HG03342 (cell line): ENCODE measurements around the gene TEX14.
"Not testable (repeated sequence)": the region's sequence is repeated elsewhere in the genome, so short reads cannot be mapped to it uniquely, and the experiment has no call there.

Experiments used
- ATAC-seq: cut with Tn5 transposase; IDR thresholded peaks from one replicate; pipeline ENCODE4 v1.9.1; 2021; ENCODE audit warnings: mild to moderate bottlenecking, moderate library complexity; ENCODE audit not compliant: unreplicated experiment

Gene TEX14

GRCh38 chr17:58569196-58569595 lies 122.6 kb downstream of the TEX14 start:
- ATAC-seq = no peak

- no peak for ATAC-seq
These were observed 123.6 kb downstream of the TEX14 start for GRCh38 chr17:58568044-58568799.

- ATAC-seq = no peak
These were observed 126.2 kb downstream of the TEX14 start for GRCh38 chr17:58565389-58566311.

DNA sequence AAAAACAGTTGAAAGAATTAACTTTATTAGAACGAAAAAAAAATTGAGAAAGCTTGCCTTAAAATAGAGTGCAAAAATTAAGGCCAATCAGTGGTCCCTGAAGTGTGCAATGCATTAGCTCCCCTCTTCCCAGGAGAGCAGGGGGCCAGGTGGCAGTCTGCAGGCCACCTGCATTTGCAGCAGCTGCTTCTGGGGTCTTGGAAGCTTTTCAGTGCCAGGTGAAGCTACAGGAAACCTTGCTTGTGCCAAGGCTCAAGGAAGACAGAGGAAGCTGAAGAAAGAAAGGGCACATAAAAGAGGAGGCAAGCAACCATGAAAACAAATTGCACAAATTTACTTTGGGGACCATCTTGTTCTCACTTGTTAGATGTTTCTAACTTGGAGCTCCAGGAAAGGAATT lies 126.9 kb downstream of the TEX14 start:
- no peak for ATAC-seq

GRCh38 chr17:58564243-58564642 lies 127.6 kb downstream of the TEX14 start:
- ATAC-seq = no peak

GRCh38 chr17:58560511-58560910 lies 131.3 kb downstream of the TEX14 start:
- ATAC-seq = no peak

- ATAC-seq = no peak
These were observed 133.9 kb downstream of the TEX14 start for GRCh38 chr17:58557981-58558380.

DNA sequence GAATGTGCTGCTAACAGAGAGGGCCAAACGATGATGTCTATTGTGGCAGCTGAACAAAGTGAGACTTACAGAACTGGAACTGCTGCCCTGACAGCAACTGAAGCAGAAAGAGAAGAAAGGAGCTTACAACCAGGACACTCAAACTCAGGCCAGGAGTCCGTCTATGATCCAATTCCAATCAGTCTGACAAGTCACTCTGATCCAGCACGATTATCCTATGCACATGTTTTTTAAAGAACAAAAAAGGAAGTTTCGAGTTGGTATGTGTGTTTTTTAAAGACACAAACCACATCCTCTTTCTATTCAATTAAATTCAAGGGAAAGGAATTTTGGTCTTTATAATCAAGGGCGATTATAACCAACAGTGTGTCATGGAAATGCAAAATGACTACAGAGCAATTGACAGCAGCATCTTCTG lies 135.0 kb downstream of the TEX14 start:
- ATAC-seq = no peak

- not testable (repeated sequence) for ATAC-seq
These were observed 136.7 kb downstream of the TEX14 start for GRCh38 chr17:58555109-58555508.

DNA sequence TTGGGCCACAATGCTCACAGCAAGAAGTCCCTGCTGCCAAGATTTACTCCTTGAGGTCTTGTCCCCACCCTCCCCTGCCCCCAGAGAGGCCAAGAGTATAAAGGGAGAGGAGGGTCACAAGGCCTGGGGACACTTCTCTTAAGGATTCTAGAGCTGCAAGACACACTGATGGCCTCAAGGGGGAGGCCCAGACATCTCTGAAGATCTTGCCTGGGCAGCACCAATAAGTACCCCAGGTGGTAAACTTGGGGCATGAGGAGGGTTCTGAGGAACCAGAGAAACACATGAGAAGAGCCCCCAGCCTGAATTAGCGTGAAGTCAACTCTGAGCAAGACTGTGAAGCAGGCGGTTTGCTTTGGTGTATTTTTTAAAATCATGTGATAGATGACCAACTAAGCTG lies 150.6 kb downstream of the TEX14 start:
- no peak for ATAC-seq

DNA sequence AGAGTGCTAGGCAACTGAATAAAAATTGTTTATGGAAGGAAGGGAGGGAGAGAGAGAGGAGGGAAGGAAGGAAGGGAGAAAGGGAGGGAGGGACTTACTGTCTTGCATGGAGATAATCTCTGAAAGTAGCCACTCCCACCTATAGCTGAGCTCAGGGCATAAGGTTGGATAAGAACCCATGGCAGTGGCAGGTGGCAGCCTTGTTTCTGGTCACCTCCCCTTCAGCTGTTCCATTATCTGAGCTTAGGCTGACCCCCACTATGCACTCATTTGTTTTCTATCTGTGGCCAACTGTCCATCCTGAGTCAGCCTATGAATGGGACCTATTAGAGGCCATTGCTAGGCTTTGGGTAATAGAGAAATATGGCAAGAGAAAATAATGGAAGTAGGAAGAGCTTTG lies 152.1 kb downstream of the TEX14 start:
- ATAC-seq = no peak

GRCh38 chr17:58538811-58539409 lies 152.9 kb downstream of the TEX14 start:
- no peak for ATAC-seq

- no peak for ATAC-seq
These were observed 154.6 kb downstream of the TEX14 start for GRCh38 chr17:58537266-58537665.

- ATAC-seq = no peak
These were observed 155.3 kb downstream of the TEX14 start for GRCh38 chr17:58536542-58536941.

GRCh38 chr17:58535431-58535830 lies 156.4 kb downstream of the TEX14 start:
- no peak for ATAC-seq

DNA sequence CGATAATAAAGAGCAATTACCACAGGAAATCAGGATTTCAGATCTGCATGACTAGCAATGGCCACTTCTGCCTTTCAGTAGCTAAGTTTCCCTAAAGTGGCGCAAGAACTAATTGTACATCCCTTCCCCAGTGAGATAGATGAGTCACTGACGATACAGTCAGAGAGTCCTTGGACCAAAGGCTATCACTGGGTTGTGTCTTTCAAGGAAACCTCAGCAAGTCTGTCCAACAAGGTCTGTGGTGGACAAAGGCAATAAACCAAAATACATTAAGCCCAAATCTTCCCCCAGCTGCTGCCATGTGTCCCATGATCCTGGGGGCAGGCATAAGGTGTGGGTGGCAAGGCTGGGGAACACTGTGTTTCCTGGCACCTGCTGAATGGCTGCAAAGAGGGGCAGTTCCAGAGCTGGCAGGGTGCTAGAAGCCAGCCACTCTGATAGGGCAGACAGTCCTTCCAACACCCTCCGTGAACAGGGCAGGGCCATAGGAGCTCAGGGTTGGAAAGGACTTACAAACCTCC lies 156.9 kb downstream of the TEX14 start:
- ATAC-seq = no peak

DNA sequence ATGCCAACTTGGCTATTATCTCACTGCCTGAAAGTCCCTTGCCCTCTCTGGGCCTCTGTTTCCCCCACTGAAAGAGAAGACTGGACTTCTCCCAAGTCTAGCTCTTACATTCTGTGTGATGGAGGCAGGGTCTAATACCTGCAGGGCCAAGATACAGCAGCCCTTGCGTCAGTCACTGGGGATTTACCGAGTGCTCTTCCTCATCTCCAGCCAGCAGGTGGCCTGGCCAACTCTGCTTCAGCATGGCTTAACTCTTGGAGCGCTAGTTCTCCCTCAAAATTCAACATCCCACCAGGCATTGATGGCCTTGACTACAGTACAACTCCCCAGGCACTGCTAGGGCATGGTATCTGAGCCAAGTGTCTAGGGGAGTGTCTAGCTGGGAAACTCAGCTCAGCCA lies 157.5 kb downstream of the TEX14 start:
- no peak for ATAC-seq

DNA sequence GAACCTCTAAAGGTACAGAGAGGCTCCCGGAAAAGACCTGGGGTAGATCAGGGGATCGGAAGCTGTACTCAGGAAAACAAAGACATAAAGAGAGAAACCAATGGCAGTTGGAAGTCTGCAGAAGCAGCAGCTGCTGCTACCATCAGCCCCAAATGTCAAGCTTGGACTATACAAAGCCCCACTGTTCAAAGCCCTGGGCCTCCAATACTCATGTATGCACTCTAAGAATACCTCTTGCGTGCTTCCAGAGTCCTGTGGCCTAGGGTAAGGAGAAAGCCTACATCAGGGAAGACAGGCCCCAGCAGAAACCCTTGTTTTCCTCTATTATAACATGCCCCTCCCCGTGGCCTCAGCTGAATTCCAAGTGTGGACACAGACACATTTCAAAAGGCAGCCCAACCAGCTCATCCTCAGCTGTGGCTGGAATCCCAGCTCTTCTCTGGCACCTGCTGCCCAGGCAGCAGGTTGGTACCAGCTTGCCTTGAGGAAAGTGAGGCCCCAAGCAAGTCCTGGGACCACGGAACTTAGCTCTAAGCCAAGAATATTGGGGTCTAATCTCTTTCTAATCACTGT lies 158.1 kb downstream of the TEX14 start:
- ATAC-seq = no peak

DNA sequence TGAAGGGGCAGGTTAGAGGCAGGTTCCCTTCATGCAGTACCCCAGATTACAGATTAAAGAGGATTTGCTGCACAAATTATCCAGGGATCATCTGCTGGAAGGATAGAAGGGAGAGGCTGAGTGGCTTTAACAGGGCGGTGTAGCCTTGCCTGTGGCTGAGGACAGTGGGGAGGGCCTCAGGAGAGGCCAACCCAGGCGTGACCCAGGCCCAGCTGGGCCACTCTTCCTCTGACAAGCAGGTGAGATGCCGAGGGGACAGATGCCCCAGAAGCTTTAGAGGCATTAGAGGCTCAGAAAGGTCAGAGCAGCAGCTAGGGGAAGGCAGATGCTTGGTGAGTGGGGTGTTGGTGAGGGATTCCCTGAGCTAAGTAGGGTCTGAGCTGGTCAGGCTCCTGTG lies 159.3 kb downstream of the TEX14 start:
- no peak for ATAC-seq

- peak; percentile 60 for ATAC-seq
These were observed 159.9 kb downstream of the TEX14 start for GRCh38 chr17:58531661-58532554.
